Measurements from ENCODE around the gene KRT86.

- TF ChIP-seq, protein P1, sequence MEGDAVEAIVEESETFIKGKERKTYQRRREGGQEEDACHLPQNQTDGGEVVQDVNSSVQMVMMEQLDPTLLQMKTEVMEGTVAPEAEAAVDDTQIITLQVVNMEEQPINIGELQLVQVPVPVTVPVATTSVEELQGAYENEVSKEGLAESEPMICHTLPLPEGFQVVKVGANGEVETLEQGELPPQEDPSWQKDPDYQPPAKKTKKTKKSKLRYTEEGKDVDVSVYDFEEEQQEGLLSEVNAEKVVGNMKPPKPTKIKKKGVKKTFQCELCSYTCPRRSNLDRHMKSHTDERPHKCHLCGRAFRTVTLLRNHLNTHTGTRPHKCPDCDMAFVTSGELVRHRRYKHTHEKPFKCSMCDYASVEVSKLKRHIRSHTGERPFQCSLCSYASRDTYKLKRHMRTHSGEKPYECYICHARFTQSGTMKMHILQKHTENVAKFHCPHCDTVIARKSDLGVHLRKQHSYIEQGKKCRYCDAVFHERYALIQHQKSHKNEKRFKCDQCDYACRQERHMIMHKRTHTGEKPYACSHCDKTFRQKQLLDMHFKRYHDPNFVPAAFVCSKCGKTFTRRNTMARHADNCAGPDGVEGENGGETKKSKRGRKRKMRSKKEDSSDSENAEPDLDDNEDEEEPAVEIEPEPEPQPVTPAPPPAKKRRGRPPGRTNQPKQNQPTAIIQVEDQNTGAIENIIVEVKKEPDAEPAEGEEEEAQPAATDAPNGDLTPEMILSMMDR (IDR thresholded peaks at IDR 0.05), result no peak
- TF ChIP-seq POLR2AphosphoS5 (IDR thresholded peaks at IDR 0.05), result no peak
These were observed 74.8 kb downstream of the KRT86 start for GRCh38 chr12:52349196-52349595.
